ENCODE measurements around the gene IL10RB.

DNA sequence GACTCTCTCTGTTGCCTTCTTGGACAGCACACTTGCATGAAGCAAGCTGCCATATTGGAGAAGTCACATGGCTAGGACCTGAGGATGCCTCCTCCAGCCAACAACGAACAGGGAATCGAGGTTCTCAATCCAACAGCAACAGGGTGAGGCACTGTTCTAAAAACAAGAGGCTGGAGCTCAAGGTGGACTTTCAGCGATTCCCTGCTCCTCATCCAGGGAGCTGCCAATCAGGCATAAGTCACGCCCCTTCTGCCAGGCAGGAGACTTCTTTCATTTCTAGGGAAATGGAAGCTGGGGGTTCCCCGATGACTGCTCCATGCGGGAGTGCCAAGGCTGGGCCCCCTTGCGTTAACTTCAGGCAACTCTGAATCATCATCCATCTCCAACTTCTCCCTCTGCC lies 35.9 kb downstream of the IL10RB start:
- TF ChIP-seq, protein P1, sequence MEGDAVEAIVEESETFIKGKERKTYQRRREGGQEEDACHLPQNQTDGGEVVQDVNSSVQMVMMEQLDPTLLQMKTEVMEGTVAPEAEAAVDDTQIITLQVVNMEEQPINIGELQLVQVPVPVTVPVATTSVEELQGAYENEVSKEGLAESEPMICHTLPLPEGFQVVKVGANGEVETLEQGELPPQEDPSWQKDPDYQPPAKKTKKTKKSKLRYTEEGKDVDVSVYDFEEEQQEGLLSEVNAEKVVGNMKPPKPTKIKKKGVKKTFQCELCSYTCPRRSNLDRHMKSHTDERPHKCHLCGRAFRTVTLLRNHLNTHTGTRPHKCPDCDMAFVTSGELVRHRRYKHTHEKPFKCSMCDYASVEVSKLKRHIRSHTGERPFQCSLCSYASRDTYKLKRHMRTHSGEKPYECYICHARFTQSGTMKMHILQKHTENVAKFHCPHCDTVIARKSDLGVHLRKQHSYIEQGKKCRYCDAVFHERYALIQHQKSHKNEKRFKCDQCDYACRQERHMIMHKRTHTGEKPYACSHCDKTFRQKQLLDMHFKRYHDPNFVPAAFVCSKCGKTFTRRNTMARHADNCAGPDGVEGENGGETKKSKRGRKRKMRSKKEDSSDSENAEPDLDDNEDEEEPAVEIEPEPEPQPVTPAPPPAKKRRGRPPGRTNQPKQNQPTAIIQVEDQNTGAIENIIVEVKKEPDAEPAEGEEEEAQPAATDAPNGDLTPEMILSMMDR (IDR thresholded peaks at IDR 0.05): no peak
- no peak for TF ChIP-seq EZH2 (IDR thresholded peaks at IDR 0.05; ENCODE audit: borderline replicate concordance, insufficient read depth, low read depth, low read length, poor library complexity, severe bottlenecking)
